Parathyroid adenoma (tissue), 2 donors: ENCODE measurements around the gene SLC9A3.

ENCODE experiments used
- H2AFZ ChIP-seq: fragments of 300-600 bp; sonication (generic); one replicate; pipeline ENCODE4 v1.7.0; 2017; ENCODE audit warnings: antibody characterized with exemption, mild to moderate bottlenecking
- H3K27ac ChIP-seq: fragments of 300-600 bp; sonication (generic); one replicate; pipeline ENCODE4 v1.7.0; 2017
- H3K27me3 ChIP-seq: fragments of 300-600 bp; sonication (generic); one replicate; pipeline ENCODE4 v1.7.0; 2017; ENCODE audit warnings: low read length; ENCODE audit not compliant: control insufficient read depth, insufficient read depth
- H3K36me3 ChIP-seq: fragments of 300-600 bp; sonication (generic); one replicate; pipeline ENCODE4 v1.7.0; 2017; ENCODE audit warnings: low read length; ENCODE audit not compliant: control insufficient read depth, insufficient read depth
- H3K4me1 ChIP-seq: fragments of 300-600 bp; sonication (generic); one replicate; pipeline ENCODE4 v1.7.0; 2017; ENCODE audit warnings: control low read depth
- H3K4me2 ChIP-seq: fragments of 300-600 bp; sonication (generic); one replicate; pipeline ENCODE4 v1.7.0; 2017; ENCODE audit warnings: low read length
- H3K4me3 ChIP-seq: fragments of 300-600 bp; sonication (generic); one replicate; pipeline ENCODE4 v1.7.0; 2017; ENCODE audit warnings: low read depth, low read length
- H3K79me2 ChIP-seq: fragments of 300-600 bp; sonication (generic); one replicate; pipeline ENCODE4 v1.7.0; 2017; ENCODE audit warnings: control low read depth
- H3K9ac ChIP-seq: fragments of 300-600 bp; sonication (generic); one replicate; pipeline ENCODE4 v1.7.0; 2017; ENCODE audit warnings: mild to moderate bottlenecking
- H3K9me3 ChIP-seq: fragments of 300-600 bp; sonication (generic); one replicate; pipeline ENCODE4 v1.7.0; 2017; ENCODE audit warnings: low read length; ENCODE audit not compliant: control insufficient read depth
- CTCF ChIP-seq: fragments of 300-600 bp; sonication (generic); IDR thresholded peaks from one replicate; pipeline ENCODE4 v1.7.0; 2017; ENCODE audit warnings: antibody characterized with exemption, mild to moderate bottlenecking
- donor health status: primary hyperparathyroidism.

SLC9A3 gene

GRCh38 chr5:425714-426113 is 98.5 kb downstream of the SLC9A3 start:
- Histone ChIP-seq H3K27me3 (peaks cover 2% of the 10 kb centered on the region), H3K79me2 (no peaks in the 10 kb centered on the region), H3K4me2 (no peak overlapping the region), H3K9me3 (no peaks in the 10 kb centered on the region), H3K36me3 (no peaks in the 10 kb centered on the region), H3K9ac (no peak overlapping the region), H3K27ac (no peak overlapping the region), H3K4me3 (no peak overlapping the region), H3K4me1 (no peaks in the 10 kb centered on the region), H2AFZ (no peak overlapping the region)
- TF ChIP-seq CTCF: peak; percentile 9

- Histone ChIP-seq H3K27me3 (no peaks in the 10 kb centered on the region), H3K27ac (no peak overlapping the region), H2AFZ (no peak overlapping the region), H3K9me3 (no peaks in the 10 kb centered on the region), H3K9ac (no peak overlapping the region), H3K36me3 (no peaks in the 10 kb centered on the region), H3K79me2 (no peaks in the 10 kb centered on the region), H3K4me1 (no peaks in the 10 kb centered on the region), H3K4me3 (no peak overlapping the region), H3K4me2 (no peak overlapping the region)
- no peak for TF ChIP-seq CTCF
These were observed 99.7 kb downstream of the SLC9A3 start for GRCh38 chr5:424301-425110.

GRCh38 chr5:423626-424261 is 100.5 kb downstream of the SLC9A3 start:
- no peak for TF ChIP-seq CTCF
- no peaks in the 10 kb centered on the region for H3K9me3 ChIP-seq
- no peak overlapping the region for H3K27ac ChIP-seq

GRCh38 chr5:423233-423565 is 101.0 kb downstream of the SLC9A3 start:
- Histone ChIP-seq H3K27me3 (no peaks in the 10 kb centered on the region), H3K9ac (no peak overlapping the region), H3K36me3 (no peaks in the 10 kb centered on the region), H2AFZ (no peak overlapping the region), H3K9me3 (no peaks in the 10 kb centered on the region), H3K4me3 (no peak overlapping the region), H3K4me2 (no peak overlapping the region), H3K79me2 (no peaks in the 10 kb centered on the region), H3K27ac (no peak overlapping the region), H3K4me1 (no peaks in the 10 kb centered on the region)
- TF ChIP-seq CTCF: no peak

More at GRCh38 chr5:423626-424261, 100.5 kb downstream of the SLC9A3 start:
- H3K4me2 ChIP-seq: no peak overlapping the region
- no peak overlapping the region for H2AFZ ChIP-seq
- no peaks in the 10 kb centered on the region for H3K79me2 ChIP-seq
- no peak overlapping the region for H3K9ac ChIP-seq
- H3K36me3 ChIP-seq: no peaks in the 10 kb centered on the region
- no peaks in the 10 kb centered on the region for H3K4me1 ChIP-seq
- no peak overlapping the region for H3K4me3 ChIP-seq
- H3K27me3 ChIP-seq: no peaks in the 10 kb centered on the region
